NCI-H446 (cell line): ENCODE measurements around the gene ATP6V0C.
"Not testable (repeated sequence)": the region's sequence is repeated elsewhere in the genome, so short reads cannot be mapped to it uniquely, and the experiment has no call there.

Experiments
- DNase-seq, 2 experiments: peaks; one replicate each; lab custom pipeline; 2025; lab: John Stamatoyannopoulos, UW

ATP6V0C gene

DNA sequence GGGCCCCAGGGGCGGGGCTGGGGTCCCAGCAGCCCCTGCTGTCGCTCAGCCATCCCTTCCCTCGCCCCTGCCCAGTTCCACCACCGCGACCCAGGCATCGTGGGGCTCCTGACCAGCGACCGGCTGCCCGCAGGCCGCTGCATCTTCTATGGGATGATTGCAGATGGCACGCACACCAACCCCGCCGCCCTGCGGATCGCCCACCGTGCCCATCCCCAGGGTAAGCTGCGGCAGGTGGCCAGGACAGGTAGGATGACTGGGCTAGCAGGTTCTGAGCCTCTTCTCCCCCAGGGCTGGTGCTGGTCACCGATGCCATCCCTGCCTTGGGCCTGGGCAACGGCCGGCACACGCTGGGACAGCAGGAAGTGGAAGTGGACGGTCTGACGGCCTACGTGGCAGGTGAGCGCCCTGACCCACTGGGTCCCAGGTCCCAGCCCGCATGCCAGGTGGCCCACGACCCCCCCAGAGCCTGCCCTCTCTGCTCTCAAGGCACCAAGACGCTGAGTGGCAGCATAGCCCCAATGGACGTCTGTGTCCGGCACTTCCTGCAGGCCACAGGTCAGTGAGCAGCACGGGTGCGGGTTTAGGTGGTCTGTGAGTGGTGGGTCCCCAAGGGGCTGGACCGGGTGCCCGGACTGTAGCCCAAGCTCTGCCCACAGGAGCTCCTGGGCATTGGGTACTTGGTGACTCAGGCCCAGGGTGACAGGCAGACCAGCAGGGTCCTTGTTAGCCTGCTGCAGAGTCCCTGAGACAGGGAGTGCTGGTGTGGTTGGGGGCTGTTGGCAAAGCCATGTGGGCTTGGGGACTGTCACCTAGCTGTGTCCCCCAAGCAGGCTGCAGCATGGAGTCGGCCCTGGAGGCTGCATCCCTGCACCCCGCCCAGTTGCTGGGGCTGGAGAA, 14.7 kb downstream of the ATP6V0C start:
- DNase-seq, result no peak

DNA sequence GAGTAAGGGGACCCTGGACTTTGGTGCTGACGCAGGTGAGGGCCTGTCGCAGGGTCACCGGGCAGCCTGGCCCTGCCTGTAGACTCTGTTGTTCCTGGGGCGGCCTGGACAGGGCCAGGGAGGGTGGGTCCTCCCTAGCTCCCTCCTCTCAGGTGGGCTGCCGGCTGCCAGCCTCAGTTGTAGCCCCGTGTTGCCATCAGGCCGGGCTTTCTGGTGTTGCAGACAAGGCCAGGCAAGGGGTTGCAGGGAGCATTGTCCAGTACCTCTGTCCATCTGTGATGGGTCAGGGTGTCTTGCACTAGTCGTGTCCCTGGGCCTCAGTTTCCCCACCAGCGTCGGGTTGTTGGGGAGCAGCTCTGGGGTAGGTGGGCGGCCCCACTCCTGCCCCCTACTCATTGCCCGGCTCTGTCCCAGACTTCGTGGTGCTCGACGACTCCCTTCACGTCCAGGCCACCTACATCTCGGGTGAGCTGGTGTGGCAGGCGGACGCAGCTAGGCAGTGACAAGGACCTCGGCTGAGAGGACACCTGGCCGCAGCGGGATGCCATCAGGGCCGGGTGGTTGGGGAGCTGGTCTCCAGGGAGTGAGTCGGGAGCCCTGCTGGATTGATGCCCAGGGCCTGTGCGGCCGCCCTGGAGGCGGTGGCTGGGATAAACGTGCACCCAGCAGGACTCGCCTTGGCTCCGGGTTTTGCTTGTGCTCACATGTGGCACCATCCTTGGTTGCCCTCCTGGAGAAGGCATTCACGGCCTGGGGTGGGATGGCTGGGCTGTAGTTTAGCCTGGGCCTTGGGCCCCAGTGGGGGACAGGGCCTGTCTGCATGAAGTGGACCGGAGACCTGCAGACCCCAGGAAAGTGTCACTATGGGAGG, 15.5 kb downstream of the ATP6V0C start:
- DNase-seq, result no peak

DNA sequence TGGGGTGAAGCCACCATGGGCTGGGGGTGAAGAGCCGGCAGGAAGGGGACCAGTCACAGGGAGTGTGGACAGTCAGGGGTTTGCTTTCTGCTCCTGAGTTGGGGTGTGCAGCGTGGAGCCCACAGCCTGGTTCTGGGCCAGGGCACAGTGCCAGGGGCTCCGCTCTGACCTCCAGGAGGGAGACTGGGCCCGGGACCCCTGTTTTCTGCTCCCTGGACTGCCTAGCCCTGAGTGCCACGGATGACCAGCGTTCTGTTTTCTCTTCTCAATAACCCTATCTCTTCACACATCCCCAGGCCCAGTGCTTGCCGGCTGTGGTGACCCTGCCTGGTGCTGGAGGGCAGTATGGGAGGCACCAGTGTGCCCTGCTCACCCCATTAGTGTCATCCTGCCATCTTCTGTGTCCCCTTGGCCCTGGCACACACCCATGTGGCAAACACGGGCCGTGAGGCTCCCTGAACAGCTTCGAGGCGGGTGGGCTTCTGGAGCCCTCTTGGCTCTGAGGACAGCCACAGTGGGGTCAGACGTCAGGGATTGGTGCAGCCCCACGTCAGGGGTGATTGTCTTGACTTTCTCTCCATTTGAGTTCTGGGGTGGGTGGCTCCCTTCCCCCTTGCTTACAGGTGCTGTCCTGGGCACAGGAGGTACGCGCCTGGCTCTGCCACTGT, 16.3 kb downstream of the ATP6V0C start:
- no peak for DNase-seq

DNA sequence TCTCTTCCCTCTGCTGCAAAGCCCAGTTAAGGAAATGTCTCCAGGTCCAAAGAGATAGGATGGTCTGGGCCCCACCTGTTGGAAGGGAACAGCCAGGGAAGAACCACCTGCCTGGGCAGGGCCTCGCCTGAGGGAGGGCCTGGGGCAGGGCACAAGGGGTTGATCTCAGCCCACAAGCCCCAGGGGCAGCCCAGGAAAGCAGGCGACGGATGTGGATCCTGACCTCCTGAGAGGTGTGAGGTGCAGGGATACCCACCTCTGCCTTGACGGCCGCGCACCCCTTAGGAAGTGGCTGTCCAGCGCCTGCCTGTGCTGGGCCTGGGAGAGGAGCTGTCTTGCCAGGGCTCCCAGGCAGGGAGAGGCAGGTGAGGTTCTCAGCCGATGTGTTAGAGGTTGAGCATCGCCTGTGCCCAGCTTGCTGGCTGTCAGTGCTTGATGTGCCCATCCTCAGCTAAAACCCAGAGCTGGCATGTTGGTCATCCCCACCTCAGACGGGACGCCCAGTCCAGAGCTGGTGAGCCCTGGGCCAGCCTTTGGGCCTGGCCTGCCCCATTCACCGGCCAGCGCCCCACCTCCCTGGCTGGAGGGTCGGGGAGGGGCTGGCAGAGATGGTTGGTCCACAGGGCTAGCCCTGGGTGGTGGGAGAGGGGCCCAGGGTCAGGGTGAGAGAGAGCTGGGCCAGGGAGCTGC, 17.0 kb downstream of the ATP6V0C start:
- DNase-seq, result no peak

DNA sequence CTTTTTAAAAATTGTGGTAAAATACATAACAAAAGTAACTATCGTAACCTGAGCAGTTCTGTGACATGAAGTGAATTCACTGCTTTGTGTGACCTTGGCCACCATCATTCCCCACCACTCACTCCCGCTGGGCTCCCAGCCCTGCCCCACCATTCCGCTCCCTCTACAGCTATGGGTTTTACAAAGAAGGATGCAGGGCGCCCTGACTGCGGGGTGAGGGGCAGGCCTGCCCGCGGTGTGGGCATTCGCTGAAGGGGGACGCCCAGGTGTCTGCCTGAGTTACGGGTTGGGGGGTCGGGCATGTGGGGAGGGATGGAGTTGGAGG, 17.6 kb downstream of the ATP6V0C start, which contains the start of gene CEMP1:
Gene CEMP1 (minus strand): TSS at position 38 of the 325 bp plus-strand sequence. CDS start 335 bp downstream, outside the sequence.
- DNase-seq, result no peak

DNA sequence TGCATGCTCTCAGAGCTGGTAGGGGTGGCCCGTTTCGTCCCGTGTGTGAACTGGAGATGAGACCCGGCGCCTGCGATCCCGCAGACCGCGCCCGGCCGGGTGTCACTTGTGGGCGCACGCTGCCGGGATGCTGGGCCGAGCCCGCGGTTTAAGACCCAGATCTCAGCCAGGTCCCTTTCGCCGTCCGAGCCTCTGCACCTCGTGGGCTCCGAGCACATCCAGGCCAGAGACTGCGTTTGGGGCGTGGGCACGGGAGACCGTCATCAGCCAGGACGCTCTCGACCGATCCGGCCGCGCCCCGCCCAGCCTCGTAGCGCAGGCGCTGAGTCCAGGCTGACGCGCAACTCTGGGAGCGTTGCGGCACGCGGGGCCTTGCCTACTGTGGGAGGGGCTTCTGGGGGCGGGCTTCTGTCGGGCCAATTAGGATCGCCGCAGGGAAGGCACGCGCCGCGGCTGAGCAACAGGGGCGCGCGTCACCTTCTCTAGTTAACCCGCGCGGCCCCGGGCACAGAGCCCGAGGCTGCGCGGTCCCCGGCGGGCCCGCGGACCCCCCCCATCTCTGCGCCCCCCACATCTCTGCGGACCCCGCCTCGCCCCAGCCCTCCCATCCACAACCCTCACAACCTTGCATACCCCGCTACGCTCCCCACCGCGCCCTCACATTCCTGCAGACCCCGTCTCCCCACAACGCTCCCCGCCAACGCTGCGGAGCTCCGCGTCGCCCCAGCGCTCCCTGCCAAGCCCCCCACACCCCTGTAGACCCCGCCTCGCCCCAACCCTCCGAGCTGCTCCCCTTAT, 18.1 kb downstream of the ATP6V0C start:
- peak; percentile 93 to 98 for DNase-seq

DNA sequence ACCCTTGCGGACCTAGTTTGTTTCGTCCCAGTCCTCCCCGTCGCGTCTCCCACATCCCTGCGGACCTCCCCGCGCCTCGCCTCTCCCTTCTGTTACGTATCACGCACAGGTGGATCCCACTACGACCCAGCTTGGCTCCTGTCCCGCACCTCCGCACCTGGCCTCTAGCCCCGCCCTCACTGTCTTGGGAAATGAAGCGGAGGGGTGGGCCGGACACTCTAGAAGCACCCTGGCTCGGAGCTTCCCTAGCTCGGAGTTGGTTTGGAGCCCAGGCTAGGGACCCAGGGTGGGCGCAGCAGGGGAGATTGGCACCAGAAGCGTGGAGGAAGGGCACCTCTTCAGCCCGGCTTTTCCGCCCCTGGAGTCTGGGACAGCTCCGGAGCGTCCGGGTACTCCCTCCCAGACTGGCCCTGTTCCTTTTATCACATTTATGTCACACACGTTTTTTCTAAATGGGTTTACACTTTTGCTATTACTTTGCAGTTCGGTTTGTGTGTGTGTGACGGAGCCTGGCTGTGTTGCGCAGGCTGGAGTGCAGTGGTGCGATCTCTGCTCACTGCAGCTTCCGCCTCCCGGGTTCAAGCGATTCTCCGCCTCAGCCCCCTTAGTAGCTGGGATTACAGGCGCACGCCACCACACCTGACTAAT, 18.9 kb downstream of the ATP6V0C start:
- DNase-seq, result no peak

DNA sequence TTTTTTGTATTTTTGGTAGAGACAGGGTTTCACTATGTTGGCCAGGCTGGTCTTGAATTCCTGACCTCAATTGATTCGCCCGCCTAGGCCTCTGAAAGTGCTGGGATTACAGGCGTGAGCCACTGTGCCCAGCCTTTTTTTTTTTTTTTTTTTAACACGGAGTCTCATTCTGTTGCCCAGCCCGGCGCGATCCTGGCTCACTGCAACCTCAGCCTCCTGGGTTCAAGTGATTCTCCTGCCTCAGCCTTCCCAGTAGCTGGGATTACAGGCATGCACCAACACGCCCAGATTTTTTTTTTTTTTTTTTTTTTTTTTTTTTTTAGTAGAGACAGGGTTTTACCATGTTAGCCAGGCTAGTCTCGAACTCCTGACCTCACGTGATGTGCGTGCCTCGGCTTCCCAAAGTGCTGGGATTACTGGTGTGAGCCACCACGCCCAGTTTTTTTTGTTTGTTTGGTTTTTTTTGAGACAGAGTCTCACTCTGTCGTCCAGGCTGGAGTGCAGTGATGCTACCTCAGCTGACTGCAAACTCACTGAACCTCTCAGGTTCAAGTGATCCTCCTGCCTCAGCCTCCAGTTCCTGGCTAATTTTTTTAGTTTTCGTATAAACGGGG, 19.5 kb downstream of the ATP6V0C start:
- peak in 1 of 2 experiments; percentile 23 for DNase-seq

DNA sequence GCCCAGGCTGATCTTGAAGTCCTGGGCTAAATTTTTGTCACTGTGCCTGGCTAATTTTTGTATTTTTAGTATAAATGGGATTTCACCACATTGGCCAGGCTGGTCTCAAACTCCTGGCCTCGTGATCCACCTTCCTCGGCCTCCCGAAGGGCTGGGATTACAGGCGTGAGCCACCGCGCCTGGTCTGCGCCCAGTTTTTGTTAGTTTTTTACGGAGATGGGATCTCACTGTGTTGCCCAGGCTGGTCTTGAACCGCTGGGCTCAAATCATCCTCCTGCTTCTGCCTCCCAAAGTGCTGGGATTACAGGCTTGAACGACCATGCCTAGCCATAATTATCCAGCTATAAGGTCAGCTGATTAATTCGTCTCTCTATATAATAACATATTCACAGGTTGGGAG, 20.2 kb downstream of the ATP6V0C start:
- DNase-seq, result no peak

DNA sequence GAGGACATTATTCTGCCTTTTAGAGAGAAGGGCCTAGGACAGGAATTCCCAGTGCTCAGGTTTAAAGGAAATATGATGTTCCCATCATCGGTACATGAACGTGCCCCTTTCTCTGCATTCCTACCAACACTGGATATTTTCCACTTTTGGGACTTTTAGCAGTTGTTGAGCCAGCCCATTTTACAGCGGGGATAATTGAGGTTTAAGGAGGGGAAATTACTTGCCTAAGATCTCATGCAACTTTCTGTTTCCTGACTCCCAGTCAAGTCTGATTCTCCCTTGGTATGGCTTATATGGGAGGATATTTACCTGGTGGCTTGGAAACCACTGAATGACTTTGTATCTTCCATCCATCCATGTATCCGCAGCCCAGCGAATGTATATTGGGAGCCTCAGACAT, 20.6 kb downstream of the ATP6V0C start:
- not testable (repeated sequence) for DNase-seq

DNA sequence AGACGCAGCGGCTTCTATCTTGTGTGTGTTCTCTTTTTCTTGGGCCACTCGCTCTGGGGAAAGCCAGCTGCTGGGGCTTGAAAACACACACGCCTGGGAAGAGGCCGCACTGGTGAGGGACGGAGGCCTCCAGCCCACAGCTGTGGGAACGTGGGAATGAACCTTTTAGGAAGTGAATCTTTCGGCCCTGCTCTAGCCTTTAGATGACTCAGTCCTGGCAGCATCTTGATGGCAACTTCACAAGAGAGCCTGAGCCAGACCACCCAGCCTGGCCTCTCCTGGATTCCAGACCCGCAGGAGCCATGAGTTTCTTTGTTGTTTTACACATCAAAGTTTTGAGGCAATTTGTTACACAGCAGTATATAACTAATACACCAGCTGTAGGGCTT, 21.9 kb downstream of the ATP6V0C start:
- DNase-seq, result no peak

DNA sequence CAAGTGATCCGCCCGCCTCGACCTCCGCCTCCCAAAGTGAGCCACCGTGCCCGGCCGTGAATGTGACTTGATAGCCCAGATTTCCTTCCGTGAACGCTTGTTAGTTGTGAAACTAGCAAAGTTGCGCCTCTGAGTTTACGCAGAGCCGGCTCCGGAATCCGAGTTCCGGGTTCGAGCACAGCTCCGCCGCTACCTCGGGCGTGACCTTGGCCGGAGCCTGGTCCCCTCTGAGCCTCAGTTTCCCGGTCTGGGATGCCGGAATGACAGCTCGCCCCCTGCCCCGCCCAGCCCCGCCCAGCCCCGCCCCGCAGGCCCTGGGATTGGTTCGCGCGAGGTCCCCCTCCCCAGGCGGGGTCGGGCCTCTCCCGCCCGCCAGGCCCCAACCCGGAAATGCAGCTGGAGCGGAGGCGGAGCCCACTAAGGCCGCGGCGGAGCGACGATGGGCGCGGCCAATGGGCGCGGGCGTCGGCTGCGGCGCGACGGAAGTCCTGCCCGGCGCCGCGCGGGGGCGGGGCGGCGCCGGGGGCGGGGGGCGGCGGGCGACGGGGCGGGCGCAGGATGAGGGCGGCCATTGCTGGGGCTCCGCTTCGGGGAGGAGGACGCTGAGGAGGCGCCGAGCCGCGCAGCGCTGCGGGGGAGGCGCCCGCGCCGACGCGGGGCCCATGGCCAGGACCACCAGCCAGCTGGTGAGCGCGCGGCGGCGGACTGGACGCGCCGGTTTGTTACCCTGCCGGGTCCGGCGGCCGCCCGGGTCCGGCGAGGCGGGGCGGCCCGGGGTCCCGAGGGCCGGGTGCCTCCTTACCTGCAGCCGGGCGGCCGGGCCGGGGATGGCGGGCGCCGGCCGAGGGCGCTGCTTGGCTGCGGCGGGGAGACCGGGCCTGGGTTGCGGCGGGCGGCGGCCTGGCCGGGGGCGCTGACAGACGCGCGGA, 24.0 kb downstream of the ATP6V0C start, which contains the start of gene PDPK1:
Gene PDPK1 (plus strand): TSS at position 571 of the 929 bp plus-strand sequence. CDS start 92 bp downstream, at position 663.
- peak; percentile 79 to 96 for DNase-seq

DNA sequence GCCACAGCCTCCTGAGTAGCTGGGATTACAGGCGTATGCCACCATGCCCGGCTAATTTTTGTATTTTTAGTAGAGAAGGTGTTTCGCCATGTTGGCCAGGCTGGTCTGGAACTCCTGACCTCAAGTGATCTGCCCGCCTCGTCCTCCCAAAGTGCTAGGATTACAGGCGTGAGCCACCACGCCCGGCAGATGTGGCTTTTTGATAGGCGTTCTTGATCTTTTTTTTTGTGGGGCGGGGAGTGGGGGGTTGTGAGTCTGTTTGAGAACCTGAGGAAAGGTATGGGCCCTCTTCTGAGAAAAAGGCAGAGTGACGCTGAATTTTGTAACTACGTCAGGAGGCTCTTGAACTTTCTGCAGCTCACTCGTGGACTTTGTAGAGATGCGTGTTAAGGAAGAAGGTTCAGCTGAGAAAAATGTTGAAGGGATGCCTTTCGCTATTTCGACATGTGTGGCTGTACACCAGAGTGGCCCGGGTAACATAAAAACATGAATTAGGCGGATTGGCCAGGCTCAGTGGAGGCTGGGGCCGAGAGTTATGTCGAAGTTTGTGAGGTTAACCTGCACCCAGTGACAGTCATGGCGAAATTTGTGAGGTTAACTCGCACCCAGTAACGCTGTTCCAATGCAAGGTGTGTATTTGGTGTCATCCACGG, 25.6 kb downstream of the ATP6V0C start:
- DNase-seq, result not testable (repeated sequence)

DNA sequence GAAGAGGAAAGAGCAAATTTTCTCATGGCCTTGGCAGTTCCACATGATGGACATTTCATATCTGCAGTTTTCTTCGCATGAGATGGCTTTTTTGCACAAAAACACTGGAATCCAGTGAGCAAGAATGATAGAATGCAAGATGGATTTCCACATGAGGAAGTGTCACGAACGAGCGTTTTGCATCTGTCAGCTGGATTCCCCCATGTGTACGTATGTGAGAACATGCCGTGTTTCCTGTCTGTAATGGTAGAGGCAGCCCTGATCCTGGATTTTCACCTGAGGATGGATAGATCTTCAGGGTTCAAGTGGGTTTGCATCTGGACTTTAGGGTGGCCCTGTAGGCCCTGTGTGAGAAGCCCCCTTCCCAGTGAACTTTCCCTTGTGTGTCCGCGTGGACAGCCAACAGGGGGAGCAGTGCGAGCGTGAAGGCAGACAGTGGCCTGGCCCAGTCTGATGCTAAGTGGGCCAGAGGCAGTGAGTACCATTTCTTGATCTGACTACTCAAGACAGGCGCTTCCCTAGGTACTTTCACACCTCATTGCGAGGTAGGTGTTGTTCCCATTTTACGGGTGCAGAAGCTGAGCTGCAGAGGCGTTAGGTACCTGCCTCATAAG, 26.2 kb downstream of the ATP6V0C start:
- not testable (repeated sequence) for DNase-seq

DNA sequence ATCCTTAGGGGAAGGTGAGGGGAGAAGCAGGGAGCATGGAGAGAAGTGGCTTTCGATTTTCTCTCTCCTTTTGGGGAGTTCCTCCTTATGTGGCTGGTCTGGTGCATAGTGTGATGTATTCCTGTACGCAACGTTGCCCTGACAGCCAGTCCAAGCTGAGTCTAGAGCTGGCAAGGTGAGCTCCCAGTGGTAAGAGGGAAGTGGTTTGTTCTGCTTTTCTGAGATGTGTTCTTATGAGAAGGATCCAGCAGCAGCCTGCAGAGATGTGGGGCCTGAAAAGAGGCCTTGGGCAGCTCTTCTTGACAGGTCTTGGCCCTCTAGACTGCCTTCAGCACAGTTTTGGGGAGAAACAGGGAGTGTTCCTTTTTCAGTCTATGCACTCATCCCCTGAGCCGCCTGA, 27.2 kb downstream of the ATP6V0C start:
- not testable (repeated sequence) for DNase-seq

DNA sequence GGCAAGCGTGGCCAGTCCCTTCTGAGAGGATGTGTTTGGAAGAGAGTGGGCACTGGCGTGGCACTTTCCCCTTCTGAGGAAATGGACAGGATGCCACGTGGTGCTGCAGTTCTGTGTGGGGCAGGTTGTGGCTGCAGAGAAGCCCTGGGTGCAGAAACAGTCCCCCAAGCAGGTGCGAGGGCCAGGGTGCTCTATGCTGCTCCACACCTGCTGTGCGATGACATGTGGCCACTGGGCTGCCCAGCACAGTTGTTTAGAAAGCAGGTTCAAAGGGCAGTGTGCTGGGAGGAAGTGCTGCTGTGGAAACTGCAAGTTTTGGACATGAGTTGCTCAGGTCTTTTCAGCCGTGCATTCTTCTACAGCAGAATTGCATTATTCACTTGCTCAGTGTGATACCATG, 27.7 kb downstream of the ATP6V0C start:
- not testable (repeated sequence) for DNase-seq

DNA sequence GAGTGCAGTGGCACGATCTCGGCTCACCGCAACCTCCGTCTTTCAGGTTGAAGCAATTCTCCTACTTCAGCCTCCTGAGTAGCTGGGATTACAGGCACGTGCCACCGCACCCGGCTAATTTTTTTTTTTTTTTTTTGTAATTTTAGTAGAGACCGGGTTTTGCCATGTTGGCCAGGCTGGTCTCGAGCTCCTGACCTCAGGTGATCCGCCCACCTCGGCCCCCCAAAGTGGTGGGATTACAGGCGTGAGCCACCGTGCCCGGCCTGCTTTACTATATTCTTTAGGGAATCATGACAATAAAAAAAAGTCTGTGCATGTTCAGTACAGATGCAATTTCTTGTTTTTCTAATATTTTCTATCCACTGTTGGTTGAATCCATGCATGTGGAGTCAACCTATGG, 30.0 kb downstream of the ATP6V0C start:
- DNase-seq, result not testable (repeated sequence)
